GM21528 (cell line): ENCODE measurements around the gene RHOC.

Experiments
- ATAC-seq: cut with Tn5 transposase; IDR thresholded peaks from one replicate; pipeline ENCODE4 v1.9.1; 2021; ENCODE audit warnings: mild to moderate bottlenecking, moderate library complexity; ENCODE audit not compliant: unreplicated experiment, low FRiP score

RHOC gene

GRCh38 chr1:112718691-112719418 lies 11.9 kb upstream of the RHOC start:
- no peak for ATAC-seq

- ATAC-seq: no peak
Observed at GRCh38 chr1:112717263-112717873, 10.4 kb upstream of the RHOC start.

- peak; percentile 36 for ATAC-seq
Observed at GRCh38 chr1:112716133-112716720, 9.3 kb upstream of the RHOC start.

GRCh38 chr1:112715264-112716053 lies 8.5 kb upstream of the RHOC start, which contains the start of gene PPM1J:
PPM1J (minus strand) TSS chr1:112715332; CDS start chr1:112715301, 31 bp downstream.
- ATAC-seq: peak; percentile 78

GRCh38 chr1:112714313-112715263 lies 7.7 kb upstream of the RHOC start:
- ATAC-seq: peak; percentile 2

GRCh38 chr1:112713466-112714312 lies 6.8 kb upstream of the RHOC start:
- ATAC-seq: no peak

GRCh38 chr1:112712701-112713128 lies 5.8 kb upstream of the RHOC start:
- no peak for ATAC-seq

GRCh38 chr1:112712191-112712590 lies 5.3 kb upstream of the RHOC start:
- ATAC-seq: no peak

- ATAC-seq: no peak
Observed at GRCh38 chr1:112711670-112712069, 4.7 kb upstream of the RHOC start.

- ATAC-seq: no peak
Observed at GRCh38 chr1:112711041-112711440, 4.1 kb upstream of the RHOC start.

GRCh38 chr1:112710586-112710985 lies 3.7 kb upstream of the RHOC start:
- ATAC-seq: no peak

GRCh38 chr1:112710159-112710558 lies 3.2 kb upstream of the RHOC start:
- no peak for ATAC-seq

- ATAC-seq: no peak
Observed at GRCh38 chr1:112708489-112708888, 1.6 kb upstream of the RHOC start.

- ATAC-seq: no peak
Observed at GRCh38 chr1:112708002-112708448, 1.1 kb upstream of the RHOC start.

GRCh38 chr1:112707221-112708001 lies 484 bp upstream of the RHOC start:
- ATAC-seq: peak; percentile 62

GRCh38 chr1:112704934-112705627 lies 1.8 kb downstream of the RHOC start:
- ATAC-seq: peak; percentile 58

GRCh38 chr1:112704391-112704933 lies 2.5 kb downstream of the RHOC start:
- no peak for ATAC-seq
